GM21723 (cell line): ENCODE measurements around the gene C5orf15.
"Not testable (repeated sequence)": the region's sequence is repeated elsewhere in the genome, so short reads cannot be mapped to it uniquely, and the experiment has no call there.

ENCODE experiments used
- ATAC-seq: cut with Tn5 transposase; IDR thresholded peaks from one replicate; pipeline ENCODE4 v1.9.1; 2021; ENCODE audit warnings: mild to moderate bottlenecking, moderate library complexity; ENCODE audit not compliant: unreplicated experiment

The C5orf15 gene

DNA sequence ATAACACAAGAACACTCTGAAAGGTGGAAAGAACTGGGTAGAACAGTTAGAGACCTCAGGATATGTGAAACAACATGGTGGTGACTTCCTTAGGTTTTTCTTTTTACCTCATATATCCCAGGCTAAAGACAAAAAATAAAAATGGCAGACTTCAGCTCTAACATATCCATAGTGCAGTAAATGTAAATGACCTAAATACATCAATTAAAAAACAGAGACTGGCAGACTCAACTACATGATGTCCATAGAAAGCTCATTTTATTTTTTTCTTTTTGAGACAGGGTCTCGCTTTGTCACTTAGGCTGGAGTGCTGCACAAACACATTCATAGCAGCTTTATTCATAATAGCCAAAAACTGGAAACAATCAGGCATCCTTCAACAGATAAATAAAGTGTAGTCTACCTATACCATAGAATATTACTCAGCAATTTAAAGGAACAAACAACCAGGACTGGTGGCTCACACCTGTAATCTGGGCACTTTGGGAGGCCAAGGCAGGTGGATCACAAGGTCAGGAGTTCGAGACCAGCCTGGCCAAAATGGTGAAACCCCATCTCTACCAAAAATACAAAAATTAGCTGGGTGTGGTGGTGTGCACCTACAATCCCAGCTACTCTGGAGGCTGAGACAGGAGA is 4.8 kb downstream of the C5orf15 start:
- ATAC-seq, result no peak

DNA sequence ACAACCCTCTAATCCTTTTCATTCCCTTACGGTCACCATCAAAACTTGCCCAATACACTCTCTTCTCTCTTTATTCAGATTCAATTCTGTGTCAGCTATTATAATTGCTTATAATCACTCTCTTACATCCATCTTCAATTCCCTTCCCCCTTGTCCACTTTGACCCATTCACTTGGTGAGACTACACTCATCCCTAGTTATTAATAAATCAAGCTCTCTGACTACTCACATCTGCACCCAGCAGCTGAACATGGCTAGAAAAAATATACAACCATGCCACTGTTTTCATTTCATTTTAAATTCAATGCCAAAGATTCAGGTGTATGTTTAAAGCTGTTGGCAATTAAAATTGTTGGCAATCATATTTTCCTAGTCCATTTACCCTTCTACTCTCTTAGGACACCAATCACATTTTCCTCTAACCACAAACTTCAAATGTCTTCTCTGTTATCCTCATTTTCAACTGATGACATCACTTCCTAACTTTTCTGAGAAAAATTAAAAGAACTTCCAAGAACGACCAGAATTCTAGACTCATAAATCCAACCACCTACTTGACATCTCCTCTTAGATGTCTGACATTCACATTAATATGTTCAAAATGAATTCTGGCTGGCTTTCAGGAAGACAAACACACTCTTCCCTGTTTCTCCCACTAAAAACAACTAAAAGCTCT is 5.5 kb downstream of the C5orf15 start:
- no peak for ATAC-seq

DNA sequence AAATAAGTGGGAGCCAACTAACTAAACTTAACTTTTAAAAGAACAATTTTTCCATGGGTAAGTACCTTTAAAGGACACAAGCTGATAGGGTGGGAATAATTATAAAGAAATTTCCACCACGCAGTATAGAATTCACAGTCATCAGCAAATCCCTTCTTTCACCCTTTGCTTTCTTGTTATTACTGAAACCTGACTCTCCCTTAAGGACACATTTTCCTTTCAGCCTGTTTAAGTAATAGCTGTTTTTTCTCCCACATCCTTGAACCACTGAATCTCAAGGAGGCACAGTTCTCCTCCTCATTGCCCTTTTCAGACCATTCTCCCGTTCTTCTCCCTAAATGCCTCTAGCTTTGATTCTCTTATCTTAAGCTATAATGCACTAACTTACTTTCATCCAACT is 6.3 kb downstream of the C5orf15 start:
- ATAC-seq, result no peak

DNA sequence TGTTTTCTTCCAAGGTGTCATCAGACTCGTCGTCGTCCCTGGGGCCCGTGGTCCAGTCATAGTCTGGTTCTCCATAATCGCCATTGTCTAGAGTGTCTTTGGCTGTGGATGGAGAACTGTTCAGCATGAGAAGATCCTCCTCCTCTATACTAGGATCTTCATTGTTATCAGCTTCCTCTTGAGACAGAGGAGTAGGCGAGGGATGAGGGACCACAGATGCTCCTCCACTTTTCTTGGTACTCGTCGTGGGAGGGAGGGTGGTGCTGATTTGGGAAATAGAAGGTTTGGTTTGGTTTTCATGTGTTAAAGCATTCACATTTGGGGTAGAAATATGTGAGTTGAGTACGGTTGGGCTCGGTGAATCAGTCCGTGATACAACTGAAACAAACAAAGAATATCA is 8.8 kb downstream of the C5orf15 start:
- no peak for ATAC-seq

DNA sequence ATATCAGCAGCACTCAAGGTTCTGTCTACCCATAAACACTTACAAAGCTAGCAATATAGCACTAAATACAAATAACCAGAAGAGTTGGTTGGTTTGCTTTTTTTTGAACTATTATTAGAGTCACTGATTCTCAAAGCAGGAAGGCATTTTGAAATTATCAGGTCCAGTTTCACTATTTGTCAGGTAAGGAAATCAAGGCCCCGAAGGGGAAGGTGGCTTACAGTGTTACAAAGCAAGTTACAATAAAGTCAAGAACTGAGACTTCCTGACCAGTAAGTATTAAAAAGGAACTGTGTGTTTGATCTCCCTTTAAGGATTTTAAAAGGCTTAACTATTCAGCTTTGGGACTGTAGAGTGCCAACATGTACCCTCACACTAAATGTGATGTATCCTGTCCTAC is 10.8 kb downstream of the C5orf15 start:
- peak; percentile 76 for ATAC-seq

DNA sequence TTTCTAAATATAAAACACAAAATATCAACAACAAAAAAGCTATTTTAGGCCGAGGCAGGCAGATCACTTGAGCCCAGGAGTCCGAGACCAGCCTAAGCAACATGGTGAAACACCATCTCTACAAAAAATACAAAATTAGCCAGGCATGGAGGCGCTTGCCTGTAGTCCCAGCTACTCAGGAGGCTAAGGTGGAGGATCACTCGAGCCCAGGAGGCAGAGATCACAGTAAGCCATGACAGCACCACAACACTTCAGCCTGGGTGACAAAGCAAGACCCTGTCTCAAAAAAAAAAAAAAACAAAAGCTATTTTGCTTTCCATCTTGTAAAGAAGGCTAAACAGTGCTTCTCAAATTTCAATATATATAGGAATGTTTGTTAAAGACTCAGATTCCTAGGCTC is 11.3 kb downstream of the C5orf15 start:
- ATAC-seq, result peak; percentile 20

DNA sequence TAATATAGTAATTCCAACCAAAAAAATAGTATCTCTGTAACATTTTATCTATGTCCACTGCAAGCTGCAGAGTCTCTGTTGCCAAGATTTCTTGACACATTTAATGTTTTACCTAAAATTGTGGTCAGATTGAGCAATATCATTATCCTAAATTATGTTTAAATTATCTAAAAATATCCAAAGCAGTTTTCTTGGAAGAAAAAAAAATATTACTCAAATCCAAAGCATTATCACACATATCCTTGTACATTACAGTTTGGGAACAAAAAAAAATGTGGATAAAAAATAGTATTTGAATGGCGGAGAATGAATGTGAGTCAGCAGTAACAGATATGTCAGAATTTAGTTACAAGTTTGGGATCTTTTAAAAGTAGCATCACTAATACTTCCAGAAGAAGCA is 12.2 kb downstream of the C5orf15 start:
- ATAC-seq, result not testable (repeated sequence)

DNA sequence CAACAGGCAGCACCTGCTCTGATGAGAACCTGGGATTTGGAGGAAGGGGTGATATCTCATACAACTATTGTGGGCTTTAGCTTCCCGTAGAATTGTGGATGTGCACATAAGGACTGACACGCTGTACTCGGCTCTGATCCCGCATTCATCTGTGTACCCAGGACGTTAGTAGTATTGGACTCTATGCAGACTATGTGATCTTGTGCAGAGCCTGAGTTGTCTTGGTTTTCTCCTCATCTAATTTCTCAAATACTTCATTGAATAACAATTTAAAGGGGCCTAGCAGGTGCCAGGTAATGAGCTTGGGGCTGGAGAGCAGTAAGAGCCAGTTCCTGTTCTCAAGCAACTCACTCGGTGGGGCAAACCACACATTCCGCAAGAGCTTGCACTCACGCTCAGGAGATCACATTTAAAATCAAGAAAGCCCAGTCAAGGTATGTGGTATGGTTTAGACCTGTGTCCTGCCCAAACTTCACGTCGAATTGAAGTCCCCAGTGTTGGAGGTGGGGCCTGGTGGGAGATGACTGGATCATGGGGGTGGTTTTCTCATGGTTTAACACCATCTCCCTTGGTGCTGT is 14.8 kb downstream of the C5orf15 start:
- ATAC-seq, result no peak

DNA sequence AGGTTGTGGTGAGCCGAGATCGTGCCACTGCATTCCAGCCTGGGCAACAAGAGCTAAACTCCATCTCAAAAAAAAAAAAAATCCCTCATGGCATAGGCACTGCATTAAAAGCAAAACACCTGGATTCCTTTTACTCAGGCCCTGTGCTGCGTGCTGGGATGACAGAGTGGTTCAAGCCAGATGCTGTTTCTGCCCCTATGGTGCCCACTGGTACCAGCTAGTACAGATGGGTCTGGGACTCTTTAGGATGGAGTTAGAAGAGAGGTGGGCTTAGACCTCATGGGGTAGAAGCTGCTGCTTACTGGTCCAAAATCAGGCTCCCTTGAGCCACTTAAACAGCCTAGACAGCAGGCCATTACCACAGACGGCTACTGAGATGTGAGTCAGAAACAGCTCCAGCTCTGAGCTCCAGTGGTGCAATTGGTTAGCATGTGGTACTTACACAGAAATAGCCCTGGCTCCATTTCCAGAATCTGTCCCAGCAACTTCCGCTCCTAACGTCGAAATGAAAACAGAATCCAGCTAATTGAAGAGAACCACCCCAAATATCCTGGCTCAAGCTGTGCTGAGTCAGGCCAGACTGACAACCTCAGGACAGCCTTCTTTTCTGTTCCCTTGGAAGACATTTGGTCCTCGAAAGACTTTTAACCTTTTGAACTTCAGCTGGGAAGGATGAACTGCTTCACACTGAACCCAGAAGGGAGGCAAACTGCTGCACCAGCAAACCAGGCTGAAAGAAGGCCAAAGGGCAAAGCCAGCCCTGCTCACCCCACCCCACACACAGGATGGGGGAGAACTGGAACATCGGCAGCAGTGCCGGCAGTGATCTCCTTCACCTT is 15.5 kb downstream of the C5orf15 start:
- ATAC-seq, result no peak

DNA sequence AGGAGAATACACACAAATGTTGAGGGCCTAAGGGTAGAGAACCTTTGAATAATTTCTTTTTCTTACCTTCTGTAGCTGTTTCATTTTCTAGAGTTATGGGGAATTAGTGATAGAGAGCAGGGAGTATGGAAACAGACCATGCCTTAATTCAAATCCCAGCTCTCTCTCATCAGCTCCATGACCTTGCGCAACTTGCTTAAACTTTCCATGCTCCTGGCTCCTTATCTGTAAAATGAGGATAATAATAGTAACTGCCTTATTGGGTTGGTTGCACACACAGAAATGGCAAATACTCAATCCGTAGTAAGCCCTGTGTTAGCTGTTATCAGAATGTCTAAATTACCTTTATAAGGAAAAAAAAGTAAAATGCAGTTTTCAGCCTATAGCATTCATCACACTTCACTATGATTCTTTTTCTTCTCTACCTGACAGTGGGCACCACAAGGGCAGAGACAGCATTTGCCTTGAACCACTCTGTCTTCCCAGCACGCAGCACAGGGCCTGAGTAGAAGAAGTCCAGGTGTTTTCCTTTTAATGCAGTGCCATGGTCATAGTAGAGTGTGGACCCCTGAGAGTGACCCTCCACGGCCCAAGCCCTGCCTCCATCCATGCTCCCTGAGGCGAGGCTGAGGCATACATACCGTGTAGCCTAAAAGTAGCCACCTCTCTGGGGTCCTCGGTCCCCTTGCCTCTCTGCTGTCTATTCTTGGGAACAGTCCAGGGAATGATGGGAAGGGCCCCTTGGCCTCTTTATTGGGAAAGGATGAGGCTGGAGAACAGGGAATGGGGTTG is 17.4 kb downstream of the C5orf15 start:
- ATAC-seq, result no peak

DNA sequence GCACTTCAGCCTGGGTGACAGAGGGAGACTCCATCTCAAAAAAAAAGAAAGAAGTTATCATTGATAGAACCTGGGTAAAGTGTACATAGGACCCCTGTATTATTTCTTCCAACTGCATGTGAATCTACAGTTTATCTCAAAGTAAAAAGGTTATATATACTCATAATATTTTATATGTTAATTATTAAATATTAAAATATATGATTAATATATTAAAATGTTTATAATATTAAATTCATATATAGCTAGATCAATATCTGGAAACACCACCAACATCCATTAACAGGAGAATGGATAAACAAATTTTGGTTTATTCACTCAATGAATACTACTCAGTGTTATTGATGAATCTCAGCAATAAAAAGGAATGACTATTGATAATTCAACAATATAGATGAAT is 19.7 kb downstream of the C5orf15 start:
- ATAC-seq, result no peak

DNA sequence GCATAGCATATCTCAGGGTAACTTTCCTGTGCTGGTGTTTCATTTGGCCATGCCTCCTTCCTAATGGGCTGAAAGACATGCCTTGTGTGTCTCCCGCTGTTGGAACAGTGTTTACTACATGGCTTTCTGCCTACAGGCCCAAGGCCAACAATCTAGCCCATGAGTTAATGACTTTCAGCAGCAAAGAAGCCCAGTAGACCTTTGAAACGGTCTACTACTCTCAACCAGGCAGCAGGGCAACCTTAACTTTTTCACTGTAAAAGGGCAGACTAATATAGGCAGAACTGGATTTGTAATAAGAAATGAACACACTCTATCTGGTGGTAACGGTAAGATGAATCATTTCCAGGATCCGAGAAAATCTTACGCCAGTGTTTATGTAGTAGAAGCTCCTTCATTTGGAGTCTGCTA is 21.0 kb downstream of the C5orf15 start:
- ATAC-seq, result no peak

DNA sequence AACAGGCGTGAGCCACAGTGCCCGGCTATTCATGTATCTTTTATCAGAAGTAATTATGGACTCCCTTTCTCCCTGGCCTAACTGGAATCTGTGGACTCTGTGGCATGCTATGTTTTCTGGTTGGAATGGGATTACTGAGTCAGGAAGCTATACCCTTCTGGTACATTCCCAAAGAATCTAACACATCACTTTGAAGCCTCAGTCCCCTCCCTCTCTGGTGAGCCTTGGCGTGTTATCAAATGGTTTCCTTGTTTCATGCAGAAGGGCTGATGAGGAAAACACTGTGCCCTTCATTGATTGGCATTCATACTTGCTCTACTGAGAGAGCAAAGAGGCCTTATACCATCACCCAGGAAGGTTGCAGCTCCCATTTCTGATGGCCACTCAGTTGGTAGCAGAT is 22.9 kb downstream of the C5orf15 start:
- ATAC-seq, result no peak

DNA sequence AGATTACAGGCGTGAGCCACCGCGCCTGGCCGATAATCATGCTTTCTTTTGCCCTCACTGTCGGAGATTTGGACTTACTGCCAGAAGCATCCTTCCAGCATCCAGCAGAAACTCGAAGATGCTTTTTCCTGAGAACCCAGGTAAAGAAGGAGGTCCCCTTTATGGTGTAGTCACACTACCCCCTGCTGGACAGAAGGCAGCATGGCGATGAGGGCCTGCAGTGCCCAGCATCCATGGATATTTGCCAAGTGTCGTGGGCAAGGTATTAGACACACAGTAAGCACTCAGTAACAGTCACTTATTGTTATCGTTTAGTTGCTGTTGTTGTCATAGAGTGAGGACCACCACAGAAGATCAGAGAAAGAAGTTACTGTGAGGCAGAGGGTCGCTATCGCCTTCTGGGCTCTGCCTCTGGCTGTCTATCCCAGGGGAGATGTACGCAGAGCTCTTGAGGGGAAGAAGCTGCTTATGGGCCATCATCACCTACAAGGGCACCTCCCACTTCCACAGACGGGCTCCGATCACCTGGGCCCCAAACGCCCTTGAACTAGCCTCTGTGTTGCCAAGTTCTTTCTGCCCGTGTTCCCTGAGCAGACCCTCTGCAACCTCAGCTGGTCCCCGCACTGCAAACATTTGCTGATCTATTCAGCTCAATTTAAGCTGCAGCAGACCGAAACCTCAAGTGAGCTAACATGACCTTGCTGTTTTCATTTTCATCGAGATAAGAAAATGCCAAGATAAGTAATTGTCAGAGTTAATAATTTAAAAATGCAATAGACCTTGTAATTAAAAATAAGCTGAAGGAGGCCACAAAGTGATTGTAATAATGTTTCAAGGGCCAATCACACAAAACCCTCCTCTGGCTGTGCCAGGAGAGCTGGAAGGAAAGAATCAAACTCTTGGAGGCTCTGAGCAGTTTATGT is 23.9 kb downstream of the C5orf15 start:
- ATAC-seq, result peak; percentile 60

DNA sequence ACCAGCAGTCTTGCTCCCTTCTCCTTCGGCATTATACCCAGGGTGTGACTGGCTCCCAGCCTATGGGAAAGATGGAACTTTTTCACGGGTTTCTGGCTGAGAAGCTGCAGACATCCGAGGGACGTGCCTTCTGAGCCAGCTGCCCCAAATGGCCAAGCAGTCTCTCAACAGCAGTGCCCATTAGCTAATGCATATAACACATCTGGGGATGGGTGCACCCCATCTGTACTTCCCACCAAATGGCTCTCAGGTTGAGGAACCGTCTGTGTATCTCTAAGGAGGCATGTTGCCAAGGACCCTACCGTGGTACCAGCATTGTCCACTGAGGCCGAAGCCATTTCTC is 25.0 kb downstream of the C5orf15 start:
- ATAC-seq, result no peak

DNA sequence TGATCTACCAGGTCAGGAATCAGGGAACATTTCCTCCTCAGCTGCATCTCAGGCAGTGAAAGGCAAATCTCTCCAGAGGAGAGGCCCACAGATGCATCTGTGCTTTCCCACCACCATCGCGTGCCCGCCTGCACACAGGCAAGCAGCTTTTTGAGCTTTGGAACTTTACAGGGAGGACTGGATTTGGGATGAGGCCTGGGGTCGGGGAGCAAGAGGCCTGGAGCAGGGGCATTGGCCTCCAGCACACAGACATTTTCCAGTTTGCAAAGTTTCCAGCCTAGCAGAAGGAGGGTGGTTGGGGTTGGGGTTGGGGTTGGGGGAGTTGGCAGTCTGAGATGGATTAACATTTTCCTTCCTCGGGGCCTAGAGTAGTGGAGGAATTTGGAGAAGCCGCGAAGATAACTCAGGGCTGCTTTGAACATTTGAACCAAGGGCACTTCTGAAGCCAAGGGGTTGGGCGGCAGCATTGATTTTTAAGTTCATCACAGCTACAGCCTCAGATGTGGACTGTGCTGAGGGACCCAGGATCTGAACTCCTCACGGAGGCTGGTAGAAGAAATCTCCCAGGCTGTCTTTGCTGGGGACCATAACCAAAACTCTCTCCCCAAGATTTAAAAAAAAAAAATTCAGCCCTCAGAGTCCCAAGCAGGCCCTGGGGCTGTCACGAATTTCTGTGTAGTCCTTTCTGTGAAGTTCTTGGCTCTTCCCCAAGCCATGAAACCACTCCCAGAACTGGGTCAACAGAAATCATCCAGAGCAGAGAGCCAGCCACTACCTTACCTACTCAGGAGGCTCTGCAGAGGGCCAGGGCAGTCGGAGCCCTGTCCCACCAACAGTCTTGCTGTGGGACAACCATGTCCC is 25.6 kb downstream of the C5orf15 start:
- no peak for ATAC-seq

DNA sequence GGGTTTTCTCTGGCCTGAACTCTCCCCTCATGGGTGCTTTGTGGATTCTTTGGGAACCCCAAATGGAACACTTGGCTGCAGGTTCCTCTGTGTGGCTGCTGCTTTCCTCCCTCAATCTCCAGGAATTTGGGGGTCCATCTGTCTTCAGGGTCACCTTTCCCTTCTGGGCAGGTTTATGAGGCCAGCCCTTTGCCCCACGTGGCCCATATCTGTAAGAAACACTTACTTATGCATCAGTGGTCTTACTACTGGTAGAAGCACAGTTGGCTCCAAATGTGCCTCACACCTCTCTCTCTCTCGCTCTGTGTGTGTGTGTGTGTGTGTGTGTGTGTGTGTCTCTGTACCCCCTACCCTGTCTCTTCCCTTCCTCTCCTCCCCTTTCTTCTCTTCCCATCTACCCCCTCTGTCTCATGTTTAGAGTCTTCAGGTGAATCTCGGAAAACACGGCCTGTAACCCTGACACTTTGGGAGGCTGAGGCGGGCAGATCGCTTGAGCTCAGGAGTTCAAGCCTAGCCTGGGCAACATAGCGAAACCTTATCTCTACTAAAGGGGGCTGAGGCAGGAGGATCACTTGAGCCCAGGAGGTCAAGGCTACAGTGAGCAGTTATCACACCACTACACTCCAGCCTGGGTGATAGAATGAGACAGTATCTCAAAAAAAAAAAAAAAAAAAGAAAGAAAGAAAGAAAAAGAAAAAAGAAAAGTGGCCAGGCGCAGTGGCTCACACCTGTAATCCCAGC is 26.8 kb downstream of the C5orf15 start:
- ATAC-seq, result no peak

DNA sequence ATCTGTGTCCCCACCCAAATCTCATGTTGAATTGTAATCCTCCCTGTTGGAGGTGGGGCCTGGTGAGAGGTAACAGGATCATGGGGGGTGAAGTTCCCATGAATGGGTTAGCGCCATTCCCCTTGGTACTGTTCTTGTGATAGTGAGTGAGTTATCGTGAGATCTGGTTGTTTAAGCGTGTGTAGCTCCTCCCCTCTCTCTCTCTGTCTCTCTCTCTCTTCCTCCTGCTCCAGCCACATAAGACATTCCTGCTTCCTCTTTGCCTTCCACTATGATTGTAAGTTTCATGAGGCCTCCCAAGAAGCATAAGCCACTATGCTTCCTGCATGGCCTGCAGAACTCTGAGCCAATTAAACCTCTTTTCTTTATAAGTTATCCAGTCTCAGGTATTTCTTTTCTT is 28.8 kb downstream of the C5orf15 start:
- ATAC-seq, result no peak
